HK-2 (cell line): Measurements from ENCODE around the gene PTPRB.

ENCODE experiments used
- DNase-seq: peaks from one replicate; pipeline ENCODE4 v3.0.0-alpha.2; 2018; ENCODE audit not compliant: unreplicated experiment

PTPRB gene

GRCh38 chr12:70643939-70644338 is 6.7 kb upstream of the PTPRB start:
- DNase-seq = no peak

- DNase-seq = no peak
Observed at GRCh38 chr12:70641691-70642090, 4.5 kb upstream of the PTPRB start.

GRCh38 chr12:70640901-70641300 is 3.7 kb upstream of the PTPRB start:
- DNase-seq = no peak

GRCh38 chr12:70639535-70639934 is 2.3 kb upstream of the PTPRB start:
- no peak for DNase-seq

DNA sequence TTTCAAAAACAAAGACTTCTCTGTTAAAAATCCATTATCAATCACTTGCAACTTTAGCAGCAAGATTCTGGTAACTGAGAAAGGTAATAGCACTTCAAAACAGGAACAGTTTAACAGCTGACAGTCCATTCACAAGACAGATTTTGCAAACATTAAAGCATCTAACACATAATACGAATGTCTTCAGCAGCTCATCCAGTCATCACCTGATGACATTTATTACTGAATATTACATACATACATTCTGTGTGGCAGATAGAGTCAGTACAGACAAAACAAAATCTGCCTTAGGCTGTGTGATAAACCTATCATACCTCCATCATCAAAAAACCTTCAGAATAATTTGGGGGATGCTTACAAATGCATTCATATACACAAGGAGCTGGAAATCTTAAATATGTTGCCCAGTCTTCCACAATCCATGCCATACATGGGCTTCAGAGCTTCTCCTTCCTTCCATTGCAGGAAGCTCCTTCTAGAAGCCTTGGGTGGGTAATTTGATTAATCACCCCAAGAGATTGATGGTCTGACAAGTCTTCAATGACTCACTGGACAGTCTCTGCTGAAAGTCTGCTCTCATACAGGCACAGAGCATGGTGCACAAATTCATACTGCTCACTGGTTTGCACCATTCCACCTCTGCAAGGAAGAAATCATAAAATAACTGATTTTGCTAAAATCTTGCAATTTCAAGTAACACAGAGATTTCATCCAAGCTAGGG is 1.6 kb upstream of the PTPRB start:
- no peak for DNase-seq

- no peak for DNase-seq
Observed at GRCh38 chr12:70635755-70636154, 1.5 kb downstream of the PTPRB start.

DNA sequence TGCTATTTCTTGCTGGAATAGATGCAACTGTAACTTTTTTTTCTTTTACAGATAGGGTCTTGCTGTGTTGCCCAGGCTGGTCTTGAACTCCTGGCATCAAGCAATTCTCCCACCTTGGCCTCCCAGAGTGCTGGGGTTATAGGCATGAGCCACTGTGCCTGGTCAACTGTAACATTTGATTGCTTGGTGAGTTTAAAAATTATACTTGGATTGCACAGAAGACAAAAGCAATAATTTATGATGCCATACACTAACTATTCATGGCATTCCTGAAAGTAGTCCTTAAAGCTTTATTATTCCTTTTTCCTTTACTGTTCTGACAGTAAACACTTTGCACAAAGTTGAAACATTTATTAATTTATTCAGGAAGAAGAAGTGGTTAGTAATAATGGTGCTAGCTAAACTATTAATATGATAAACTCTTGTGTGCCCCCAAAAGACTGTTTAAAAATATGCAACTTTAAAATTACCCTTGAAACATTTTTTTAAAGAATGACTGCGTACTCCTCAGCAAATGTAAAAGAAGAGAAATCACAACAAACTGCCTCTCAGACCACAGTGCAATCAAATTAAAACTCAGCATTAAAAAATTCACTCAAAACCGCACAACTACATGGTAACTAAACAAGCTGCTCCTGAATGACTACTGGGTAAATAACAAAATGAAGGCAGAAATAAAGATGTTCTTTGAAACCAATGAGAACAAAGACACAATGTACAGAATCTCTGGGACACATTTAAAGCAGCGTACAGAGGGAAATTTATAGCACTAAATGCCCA is 8.3 kb downstream of the PTPRB start:
- no peak for DNase-seq

DNA sequence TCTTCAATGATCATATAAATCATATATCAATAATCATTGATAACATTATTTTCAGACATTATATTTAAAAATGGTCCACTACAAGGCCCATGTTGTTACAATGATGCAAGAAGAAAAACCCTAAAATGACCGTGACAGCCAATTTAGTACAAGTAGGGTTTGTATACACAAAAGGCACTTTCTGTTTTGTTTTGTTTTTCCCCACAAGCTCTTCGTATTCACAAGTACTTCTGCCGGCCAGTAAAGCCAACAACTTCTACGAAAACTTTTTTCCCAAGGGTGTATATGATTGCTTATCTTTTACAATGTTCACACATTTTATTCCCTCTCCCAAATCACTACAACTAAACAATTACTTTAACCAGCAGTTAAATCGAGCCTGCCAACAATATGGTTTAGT is 9.6 kb downstream of the PTPRB start:
- DNase-seq = no peak

DNA sequence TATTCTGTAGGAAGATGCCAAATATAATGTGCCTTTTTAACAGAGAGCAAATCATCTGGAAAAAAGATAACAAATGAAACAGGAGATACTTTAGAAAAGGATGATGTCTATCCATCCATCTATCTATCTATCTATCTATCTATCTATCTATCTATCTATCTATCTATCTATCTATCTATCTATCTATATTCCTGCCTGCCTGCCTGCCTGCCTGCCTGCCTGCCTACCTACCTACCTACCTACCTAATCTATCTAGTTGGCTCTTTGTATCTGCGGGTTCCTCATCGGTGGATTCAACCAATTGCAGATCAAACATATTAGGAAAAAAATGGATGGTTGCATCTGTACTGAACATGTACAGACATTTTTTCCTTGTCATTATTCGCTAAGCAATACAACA is 11.0 kb downstream of the PTPRB start:
- DNase-seq = no peak

- no peak for DNase-seq
Observed at GRCh38 chr12:70619471-70620152, 17.6 kb downstream of the PTPRB start.

- DNase-seq = no peak
Observed at GRCh38 chr12:70618371-70618770, 18.9 kb downstream of the PTPRB start.

- DNase-seq = no peak
Observed at GRCh38 chr12:70617450-70617849, 19.8 kb downstream of the PTPRB start.

- DNase-seq = no peak
Observed at GRCh38 chr12:70615174-70615866, 21.9 kb downstream of the PTPRB start.

DNA sequence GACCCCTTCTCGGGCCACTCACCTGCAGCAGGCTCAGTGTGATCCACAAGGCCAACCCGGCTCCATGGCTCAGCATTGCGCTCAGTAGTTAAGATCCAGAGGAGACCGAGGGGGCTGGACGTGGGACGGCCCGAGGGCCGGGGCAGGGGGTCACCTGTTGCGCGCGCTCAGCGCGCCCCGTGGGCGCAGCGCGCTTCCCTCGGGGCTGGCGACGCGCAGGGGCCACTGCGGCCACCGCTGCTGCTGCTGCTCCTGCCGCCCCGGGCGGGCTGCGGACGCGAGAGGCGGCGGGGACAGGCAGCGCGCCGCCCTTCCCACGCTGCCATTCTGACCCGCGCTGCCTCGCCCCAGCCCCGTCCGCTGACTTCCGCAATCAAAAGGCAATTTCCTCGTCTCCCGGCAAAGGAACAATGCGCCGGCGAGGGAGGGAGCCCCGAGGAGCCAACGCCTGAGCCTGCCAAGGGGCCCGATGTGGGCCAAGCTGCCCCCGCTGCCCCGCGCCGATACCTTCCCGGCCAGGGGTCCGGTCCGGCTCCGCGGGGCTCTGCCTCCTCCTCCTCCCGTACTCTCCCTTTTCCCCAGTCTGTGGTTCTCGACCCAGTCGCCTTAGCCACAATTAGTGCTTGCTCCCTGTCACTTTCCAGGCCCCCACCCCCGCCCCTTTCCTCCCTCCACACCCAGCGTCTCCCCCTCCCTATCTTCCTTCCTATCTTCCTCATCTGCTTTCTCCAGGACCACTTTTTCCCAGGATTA is 27.3 kb downstream of the PTPRB start:
- no peak for DNase-seq

- DNase-seq = no peak
Observed at GRCh38 chr12:70609203-70609602, 28.0 kb downstream of the PTPRB start.

GRCh38 chr12:70608184-70608583 is 29.0 kb downstream of the PTPRB start:
- DNase-seq = no peak

DNA sequence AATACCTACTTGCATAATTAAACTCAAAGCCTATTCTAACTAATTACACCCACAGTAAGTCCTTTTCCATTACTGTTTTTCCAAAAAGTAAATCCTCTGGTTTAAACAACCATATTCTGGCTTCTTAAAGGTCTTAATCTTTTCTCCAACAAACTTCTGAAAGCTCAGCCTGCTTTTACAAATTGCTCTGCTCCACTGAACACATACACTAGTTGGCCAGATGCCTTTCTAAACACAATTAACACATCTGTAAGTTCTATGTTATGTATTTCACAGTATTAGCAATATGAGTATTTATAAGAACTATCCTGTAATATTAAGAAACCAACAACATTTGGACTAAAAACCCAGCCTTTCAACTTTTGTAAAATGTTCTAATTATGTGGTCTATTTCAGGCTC is 30.1 kb downstream of the PTPRB start:
- no peak for DNase-seq

DNA sequence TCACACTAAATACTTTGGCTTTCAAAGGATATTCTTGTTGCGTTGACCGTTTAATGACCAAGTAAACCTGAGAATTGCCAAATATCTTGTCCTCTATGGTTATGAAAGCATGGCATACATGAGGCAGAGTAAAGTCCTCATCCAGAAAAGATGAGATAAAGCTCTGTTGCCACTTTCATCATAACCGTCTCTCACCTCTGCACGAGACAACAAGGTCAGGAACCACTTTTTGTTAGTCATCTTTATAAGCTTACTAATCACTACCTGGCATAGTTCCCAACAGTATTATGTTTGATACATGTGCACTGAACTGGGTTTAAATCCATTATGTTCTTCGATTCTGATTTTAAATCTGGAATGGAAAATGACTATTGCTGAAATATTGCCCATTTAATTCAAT is 31.3 kb downstream of the PTPRB start:
- no peak for DNase-seq

GRCh38 chr12:70604662-70605061 is 32.6 kb downstream of the PTPRB start:
- DNase-seq = no peak

DNA sequence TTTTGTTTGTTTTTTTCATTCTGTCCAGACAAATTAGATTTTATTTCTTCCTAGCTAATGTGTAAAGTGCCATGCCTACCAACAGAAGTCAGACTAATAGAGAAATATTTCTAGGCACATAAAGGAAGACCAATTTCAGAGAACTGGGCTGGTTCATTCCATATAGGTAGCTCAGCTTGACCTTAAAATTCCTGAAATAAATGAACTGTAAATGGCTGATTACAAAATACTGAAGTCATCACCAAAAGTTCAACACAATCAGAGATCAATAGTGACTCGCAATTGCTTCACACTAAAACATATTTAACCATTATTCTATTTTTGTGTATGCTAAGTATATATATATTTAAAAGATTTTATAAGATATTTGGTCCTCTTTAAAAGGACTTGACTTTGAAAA is 34.2 kb downstream of the PTPRB start:
- no peak for DNase-seq

GRCh38 chr12:70598467-70599193 is 38.6 kb downstream of the PTPRB start:
- DNase-seq = no peak
